IMR-90 (cell line): ENCODE results near the gene CLCN4.

ENCODE experiments used
- BHLHE40 ChIP-seq: fragments of 150-350 bp; IDR thresholded peaks from 2 replicates; pipeline ENCODE4 v1.6.1; 2016; ENCODE audit warnings: mild to moderate bottlenecking, low read depth, low read length
- CTCF ChIP-seq: conservative IDR thresholded peaks from 2 replicates; pipeline ENCODE4 v1.5.1; 2012; ENCODE audit warnings: mild to moderate bottlenecking, low read depth, low read length, improper control_type of control experiment
- MAZ ChIP-seq: IDR thresholded peaks from 2 replicates; pipeline ENCODE4 v1.6.1; 2012; ENCODE audit warnings: low read depth, mild to moderate bottlenecking, low read length, improper control_type of control experiment, moderate library complexity, borderline replicate concordance
- POLR2A ChIP-seq: IDR thresholded peaks from 2 replicates; pipeline ENCODE4 v1.6.1; 2012; ENCODE audit warnings: mild to moderate bottlenecking, low read depth, low read length
- RAD21 ChIP-seq: IDR thresholded peaks from 2 replicates; pipeline ENCODE4 v1.6.1; 2012; ENCODE audit warnings: low read length, improper control_type of control experiment
- RFX5 ChIP-seq: IDR thresholded peaks from 2 replicates; pipeline ENCODE4 v1.8.0; 2012; ENCODE audit warnings: low read depth, mild to moderate bottlenecking, low read length, moderate library complexity
- SMC3 ChIP-seq: fragments of 150-350 bp; IDR thresholded peaks from 2 replicates; pipeline ENCODE4 v1.6.1; 2016; ENCODE audit warnings: low read depth, mild to moderate bottlenecking, antibody characterized with exemption, low read length, moderate library complexity

- TF ChIP-seq BHLHE40 = no peak
- TF ChIP-seq CTCF = peak; percentile 73
- TF ChIP-seq POLR2A = no peak
- TF ChIP-seq RFX5 = no peak
- TF ChIP-seq RAD21 = peak; percentile 87
- TF ChIP-seq MAZ = no peak
- peak; percentile 91 for TF ChIP-seq SMC3
Measured at GRCh38 chrX:10190367-10190766, 33.6 kb downstream of the CLCN4 start.
